Ovary (tissue), 3 donors: ENCODE data around the gene SYTL3.

Experiments
- EP300 ChIP-seq: sonication (generic); formaldehyde crosslinking; IDR thresholded peaks from one replicate; pipeline ENCODE4 v1.6.1; 2017; ENCODE audit warnings: antibody characterized with exemption
- POLR2A ChIP-seq: fragments of 450-650 bp; IDR thresholded peaks from one replicate; pipeline ENCODE4 v1.6.1; 2017; ENCODE audit warnings: antibody characterized with exemption, mild to moderate bottlenecking, moderate library complexity
- TF ChIP-seq, protein P1 (sequence below), 3 donors: fragments of 450-650 bp in 2 of 3; fragments of 200-600 bp in 1 of 3; IDR thresholded peaks; one replicate each; pipeline versions ENCODE4 v1.5.1 to v1.8.0; 2016 to 2022; ENCODE audit warnings: antibody characterized with exemption in 3 of 3, mild to moderate bottlenecking in 1 of 3
- donor health status: DM: no; HTN: no; CAD: no.

DNA sequence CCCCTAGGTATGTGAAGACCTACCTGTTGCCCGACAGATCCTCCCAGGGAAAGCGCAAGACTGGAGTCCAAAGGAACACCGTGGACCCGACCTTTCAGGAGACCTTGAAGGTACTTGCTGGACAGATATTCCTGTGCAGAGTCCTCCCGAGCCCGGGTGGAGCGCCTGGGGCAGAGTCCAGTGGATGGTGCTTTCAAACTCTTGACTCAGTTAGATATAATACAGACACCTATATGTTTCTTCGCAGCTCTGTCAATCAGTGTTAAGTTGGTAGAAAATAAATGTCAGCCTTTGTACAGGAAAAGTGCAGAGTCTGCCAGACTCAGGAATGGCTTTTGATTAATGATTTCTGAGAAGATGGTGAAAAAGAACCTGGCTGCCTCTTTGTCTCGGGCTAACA lies 102.1 kb downstream of the SYTL3 start:
- TF ChIP-seq, protein P1, sequence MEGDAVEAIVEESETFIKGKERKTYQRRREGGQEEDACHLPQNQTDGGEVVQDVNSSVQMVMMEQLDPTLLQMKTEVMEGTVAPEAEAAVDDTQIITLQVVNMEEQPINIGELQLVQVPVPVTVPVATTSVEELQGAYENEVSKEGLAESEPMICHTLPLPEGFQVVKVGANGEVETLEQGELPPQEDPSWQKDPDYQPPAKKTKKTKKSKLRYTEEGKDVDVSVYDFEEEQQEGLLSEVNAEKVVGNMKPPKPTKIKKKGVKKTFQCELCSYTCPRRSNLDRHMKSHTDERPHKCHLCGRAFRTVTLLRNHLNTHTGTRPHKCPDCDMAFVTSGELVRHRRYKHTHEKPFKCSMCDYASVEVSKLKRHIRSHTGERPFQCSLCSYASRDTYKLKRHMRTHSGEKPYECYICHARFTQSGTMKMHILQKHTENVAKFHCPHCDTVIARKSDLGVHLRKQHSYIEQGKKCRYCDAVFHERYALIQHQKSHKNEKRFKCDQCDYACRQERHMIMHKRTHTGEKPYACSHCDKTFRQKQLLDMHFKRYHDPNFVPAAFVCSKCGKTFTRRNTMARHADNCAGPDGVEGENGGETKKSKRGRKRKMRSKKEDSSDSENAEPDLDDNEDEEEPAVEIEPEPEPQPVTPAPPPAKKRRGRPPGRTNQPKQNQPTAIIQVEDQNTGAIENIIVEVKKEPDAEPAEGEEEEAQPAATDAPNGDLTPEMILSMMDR (IDR thresholded peaks at IDR 0.05) = no peak
- TF ChIP-seq POLR2A (no peak), EP300 (no peak)
